Measurements from ENCODE around the gene MCL1.
A peak's percentile ranks its signal among the peaks of the same experiment; 100 is the strongest.

Gene MCL1

DNA sequence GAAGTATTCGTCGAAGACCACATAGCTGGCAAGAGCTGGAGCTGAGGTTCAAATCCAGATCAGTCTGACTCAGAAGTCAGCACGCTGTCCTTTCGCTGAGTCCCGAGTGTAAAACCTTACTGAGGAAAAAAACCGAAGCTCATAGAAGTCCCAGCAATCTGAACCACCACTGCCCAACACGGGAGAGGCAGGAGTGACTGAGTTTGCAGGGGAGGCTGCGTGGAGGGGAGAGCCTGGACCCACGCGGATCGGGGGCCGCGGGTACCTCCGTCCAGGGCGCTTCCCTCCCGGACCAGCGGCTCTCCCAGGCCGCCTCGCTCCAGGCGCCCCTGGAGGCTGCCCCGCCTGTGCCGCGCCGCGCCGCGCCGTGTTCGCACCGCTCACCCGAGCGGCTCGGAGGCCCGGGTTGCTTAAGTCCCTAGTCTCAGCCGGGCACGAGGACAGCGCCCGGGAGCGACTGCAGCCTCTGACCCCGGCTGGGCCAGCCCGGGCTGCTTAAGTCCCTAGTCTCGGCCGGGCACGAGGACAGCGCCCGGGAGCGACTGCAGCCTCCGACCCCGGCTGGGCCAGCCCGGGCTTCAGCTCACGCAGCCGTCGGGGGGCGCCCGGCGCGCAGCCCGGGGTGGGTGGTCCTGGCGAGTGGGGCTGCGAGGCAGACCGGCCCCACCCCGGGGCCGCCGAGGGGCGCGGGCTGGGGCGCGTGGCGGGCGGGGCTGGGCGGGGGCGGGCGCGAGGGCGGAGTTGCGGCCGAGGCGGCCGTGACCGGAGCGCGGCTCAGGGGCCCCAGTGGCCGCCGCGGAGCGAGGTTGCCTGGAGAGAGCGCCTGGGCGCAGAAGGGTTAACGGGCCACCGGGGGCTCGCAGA lies 30.5 kb downstream of the MCL1 start, which contains the start of gene ADAMTSL4:
ADAMTSL4 (plus strand) TSS at position 777 of the 864 bp plus-strand sequence. CDS start 2,881 bp downstream, outside the sequence.
- H3K27me3 Mint-ChIP-seq: peaks cover 27% of the 10 kb centered on the region
- H3K4me3 Mint-ChIP-seq: peak within 1 kb of the TSS; percentile 67
- H3K9me3 Mint-ChIP-seq: no peaks in the 10 kb centered on the region
- H3K36me3 Mint-ChIP-seq: no peaks in the 10 kb centered on the region
- H3K27ac Mint-ChIP-seq: no peak within 1 kb of the TSS
- peaks cover 39% of the 10 kb centered on the region for H3K4me1 Mint-ChIP-seq
- ATAC-seq: peak; percentile 77

GRCh38 chr1:150548324-150548631 lies 31.1 kb downstream of the MCL1 start:
- peak overlapping the region; percentile 67 for H3K4me3 Mint-ChIP-seq
- no peak for ATAC-seq
- peaks cover 27% of the 10 kb centered on the region for H3K27me3 Mint-ChIP-seq
- H3K4me1 Mint-ChIP-seq: peaks cover 39% of the 10 kb centered on the region
- no peaks in the 10 kb centered on the region for H3K36me3 Mint-ChIP-seq
- H3K9me3 Mint-ChIP-seq: no peaks in the 10 kb centered on the region
- H3K27ac Mint-ChIP-seq: no peak overlapping the region

DNA sequence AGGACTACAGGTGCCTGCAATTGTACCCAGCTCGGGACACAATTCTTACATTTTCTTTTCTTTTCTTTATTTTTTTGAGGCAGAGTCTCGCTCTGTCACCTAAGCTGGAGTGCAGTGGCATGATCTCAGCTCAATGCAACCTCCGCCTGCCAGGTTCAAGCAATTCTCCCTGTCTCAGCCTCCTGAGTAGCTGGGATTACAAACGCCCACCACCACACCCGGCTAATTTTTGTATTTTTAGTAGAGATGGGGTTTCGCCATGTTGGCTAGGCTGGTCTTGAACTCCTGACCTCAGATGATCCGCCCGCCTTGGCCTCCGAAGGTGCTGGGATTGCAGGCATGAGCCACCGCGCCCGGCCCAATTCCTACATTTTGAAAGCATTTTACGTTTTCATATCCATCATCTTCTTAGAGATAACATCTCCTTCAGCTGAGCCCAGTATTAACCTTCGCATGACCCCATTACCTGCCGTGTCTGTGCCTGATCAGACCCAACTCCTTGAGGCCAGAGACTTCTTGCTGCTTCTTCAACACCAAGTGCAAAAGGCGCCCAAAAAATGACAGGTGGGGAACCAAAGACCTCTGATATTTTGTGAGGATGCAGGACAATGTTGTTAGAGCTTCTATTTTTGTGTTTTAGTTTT lies 33.0 kb downstream of the MCL1 start:
- no peak for ATAC-seq
- Mint-ChIP-seq H3K36me3 (no peaks in the 10 kb centered on the region), H3K27ac (no peak overlapping the region), H3K4me1 (peaks cover 20% of the 10 kb centered on the region), H3K4me3 (no peak overlapping the region), H3K27me3 (peaks cover 27% of the 10 kb centered on the region), H3K9me3 (no peaks in the 10 kb centered on the region)

DNA sequence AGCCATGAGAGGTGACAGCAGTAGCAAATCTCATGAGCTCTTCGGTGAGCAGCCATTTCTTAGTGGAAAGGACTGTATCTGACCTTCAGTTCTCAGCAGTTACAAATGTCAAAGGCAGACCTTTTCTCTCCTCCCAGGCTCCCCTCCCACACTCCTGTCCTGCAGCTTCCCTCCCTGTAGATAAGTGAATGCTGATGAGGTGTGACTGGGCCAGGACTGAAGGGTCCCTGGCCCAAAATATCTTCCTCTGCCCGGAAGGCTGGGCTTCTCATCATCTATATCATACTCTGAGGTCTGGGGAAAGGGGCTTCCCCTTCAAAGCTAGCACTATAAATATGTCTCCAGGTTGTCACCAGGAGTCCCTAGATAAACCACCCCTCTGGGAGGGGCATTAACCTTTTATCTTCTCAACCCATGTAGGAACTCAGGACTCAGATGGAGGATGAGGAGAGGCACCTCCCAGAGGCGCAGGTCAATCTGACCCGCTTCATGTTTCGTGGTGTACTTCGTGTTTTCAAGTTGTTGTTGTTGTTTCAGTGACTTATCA lies 33.9 kb downstream of the MCL1 start:
- peak overlapping the region; percentile 31 for H3K27ac Mint-ChIP-seq
- no peak overlapping the region for H3K4me3 Mint-ChIP-seq
- peaks cover 12% of the 10 kb centered on the region for H3K4me1 Mint-ChIP-seq
- no peak for ATAC-seq
- H3K36me3 Mint-ChIP-seq: no peaks in the 10 kb centered on the region
- H3K9me3 Mint-ChIP-seq: no peaks in the 10 kb centered on the region
- H3K27me3 Mint-ChIP-seq: peaks cover 28% of the 10 kb centered on the region

DNA sequence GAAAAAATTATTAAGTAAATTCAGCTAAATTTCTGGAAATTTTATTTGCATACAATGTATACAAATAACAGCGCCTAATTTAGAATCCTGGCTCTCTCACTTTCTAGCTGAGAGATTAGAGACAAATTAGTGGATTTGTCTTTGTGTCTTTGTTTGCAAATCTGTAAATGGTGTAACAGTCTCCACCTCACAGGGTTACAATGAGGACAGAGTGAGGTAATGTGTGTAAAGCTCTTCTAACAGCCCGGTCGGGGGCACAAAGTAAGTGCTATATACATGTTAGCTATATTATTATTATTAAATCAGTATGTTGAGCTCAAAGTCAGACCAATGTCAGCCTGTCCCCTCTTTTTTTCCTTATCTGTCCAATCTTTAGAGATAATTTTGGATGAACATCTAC lies 35.2 kb downstream of the MCL1 start:
- Mint-ChIP-seq H3K36me3 (no peaks in the 10 kb centered on the region), H3K9me3 (no peaks in the 10 kb centered on the region), H3K27me3 (peaks cover 33% of the 10 kb centered on the region), H3K4me3 (no peak overlapping the region), H3K27ac (no peak overlapping the region), H3K4me1 (no peaks in the 10 kb centered on the region)
- ATAC-seq: no peak

DNA sequence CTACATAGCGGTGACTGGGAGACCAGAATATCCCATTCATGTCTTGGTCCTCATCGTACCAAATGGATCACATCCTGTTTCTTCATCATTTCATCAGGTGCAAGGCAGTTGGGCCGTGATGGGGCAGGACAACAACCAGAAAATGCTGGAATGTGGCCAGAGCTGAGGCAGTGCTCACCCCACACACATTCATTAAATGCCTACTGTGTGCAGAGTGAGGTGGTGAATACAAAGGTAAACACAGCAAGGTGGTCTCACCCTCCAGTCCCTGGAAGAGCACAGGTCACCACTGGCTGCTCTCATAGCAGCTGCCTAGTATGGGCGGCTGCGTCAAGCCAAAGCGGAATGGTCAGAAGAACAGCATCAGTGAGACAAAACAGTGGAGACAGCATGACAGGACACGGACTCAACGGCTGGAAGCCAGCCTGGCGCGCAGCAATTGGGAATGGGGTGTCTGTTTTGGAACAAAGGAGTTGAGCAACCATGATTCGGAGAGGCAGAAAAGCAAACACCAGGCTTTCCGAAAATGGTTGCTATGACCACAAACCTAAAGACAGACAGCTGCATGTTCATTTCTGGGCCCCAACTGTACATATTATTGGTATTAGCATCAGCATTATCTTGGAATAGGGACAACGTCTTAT lies 35.8 kb downstream of the MCL1 start:
- no peak overlapping the region for H3K4me3 Mint-ChIP-seq
- no peaks in the 10 kb centered on the region for H3K4me1 Mint-ChIP-seq
- peaks cover 39% of the 10 kb centered on the region for H3K27me3 Mint-ChIP-seq
- ATAC-seq: no peak
- no peak overlapping the region for H3K27ac Mint-ChIP-seq
- H3K9me3 Mint-ChIP-seq: no peaks in the 10 kb centered on the region
- no peaks in the 10 kb centered on the region for H3K36me3 Mint-ChIP-seq

- Mint-ChIP-seq H3K9me3 (no peaks in the 10 kb centered on the region), H3K27ac (no peak overlapping the region), H3K36me3 (no peaks in the 10 kb centered on the region), H3K4me1 (no peaks in the 10 kb centered on the region), H3K27me3 (peaks cover 31% of the 10 kb centered on the region), H3K4me3 (no peak overlapping the region)
- ATAC-seq: no peak
Measured at GRCh38 chr1:150537732-150538684, 41.4 kb downstream of the MCL1 start.

DNA sequence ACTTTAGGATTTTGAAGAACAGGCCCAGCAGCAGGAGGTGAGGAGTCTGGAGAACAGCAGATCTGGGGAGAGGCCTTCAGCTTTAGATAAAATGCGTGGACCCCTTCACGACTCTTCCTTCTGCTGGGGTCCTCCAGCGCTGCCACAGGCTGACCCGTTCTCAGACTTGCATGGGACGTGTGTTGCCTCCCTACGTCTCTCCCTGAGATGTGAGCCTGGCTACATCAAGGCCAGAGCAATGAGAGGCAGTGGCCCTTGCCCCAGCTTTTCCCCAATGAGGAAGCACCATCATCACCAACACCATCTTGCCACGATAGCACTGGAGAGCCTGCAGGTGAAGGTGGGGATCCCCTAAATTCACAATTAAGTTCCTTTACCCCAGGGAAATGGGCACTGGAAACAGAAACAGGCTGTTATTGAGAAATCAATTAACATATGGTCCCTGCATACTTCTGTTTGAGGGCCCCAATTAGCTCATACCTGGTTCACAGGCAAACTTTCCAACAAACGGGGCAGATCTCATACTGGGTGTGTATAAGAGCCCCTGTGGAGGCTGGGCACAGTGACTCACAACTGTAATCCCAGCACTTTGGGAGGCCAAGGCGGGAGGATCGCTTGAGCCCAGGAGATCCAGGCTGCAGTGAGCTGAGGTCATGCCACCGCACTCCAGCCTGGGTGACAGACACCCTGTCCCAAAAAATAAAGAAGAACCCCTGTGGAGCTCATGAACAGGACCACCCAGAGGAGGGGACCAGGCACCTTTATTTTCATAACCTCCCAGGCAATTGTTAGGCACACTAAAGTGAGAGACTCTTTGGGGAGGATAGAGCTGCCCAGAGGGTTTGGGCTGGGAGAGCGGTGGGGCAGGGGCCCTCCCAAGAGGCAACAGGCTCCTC lies 42.3 kb downstream of the MCL1 start:
- no peak overlapping the region for H3K27ac Mint-ChIP-seq
- H3K4me1 Mint-ChIP-seq: peaks cover 8% of the 10 kb centered on the region
- peaks cover 31% of the 10 kb centered on the region for H3K27me3 Mint-ChIP-seq
- H3K36me3 Mint-ChIP-seq: no peaks in the 10 kb centered on the region
- H3K9me3 Mint-ChIP-seq: no peaks in the 10 kb centered on the region
- no peak overlapping the region for H3K4me3 Mint-ChIP-seq
- no peak for ATAC-seq

- Mint-ChIP-seq H3K9me3 (no peaks in the 10 kb centered on the region), H3K4me3 (no peak overlapping the region), H3K27me3 (peaks cover 31% of the 10 kb centered on the region), H3K36me3 (no peaks in the 10 kb centered on the region), H3K4me1 (peaks cover 11% of the 10 kb centered on the region), H3K27ac (no peak overlapping the region)
- no peak for ATAC-seq
Measured at GRCh38 chr1:150535511-150536287, 43.7 kb downstream of the MCL1 start.

DNA sequence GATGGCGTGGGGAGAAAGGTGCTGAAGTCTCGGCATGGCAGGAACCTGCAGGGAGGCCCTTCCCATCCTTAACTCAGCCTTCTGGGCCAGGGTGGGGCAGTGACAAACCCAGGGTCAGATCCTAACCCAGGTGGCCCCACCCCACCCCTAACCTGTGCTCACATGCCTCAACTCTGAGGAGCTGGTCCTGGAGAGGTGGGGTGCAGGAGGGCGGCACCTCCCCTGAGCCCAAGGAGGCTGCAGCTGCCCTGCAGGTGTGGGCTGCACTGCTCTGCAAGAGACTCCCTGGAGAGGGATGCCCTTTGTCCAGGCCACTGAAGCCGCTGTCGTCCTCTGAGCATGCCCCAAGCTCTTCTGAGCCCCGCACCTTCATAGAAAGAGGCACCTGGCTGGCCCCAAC lies 45.4 kb downstream of the MCL1 start:
- peaks cover 16% of the 10 kb centered on the region for H3K27me3 Mint-ChIP-seq
- H3K36me3 Mint-ChIP-seq: no peaks in the 10 kb centered on the region
- H3K27ac Mint-ChIP-seq: no peak overlapping the region
- H3K4me1 Mint-ChIP-seq: peaks cover 14% of the 10 kb centered on the region
- no peaks in the 10 kb centered on the region for H3K9me3 Mint-ChIP-seq
- H3K4me3 Mint-ChIP-seq: no peak overlapping the region
- ATAC-seq: no peak

GRCh38 chr1:150532860-150533259 lies 46.5 kb downstream of the MCL1 start:
- Mint-ChIP-seq H3K4me1 (peaks cover 14% of the 10 kb centered on the region), H3K36me3 (no peaks in the 10 kb centered on the region), H3K27me3 (peaks cover 8% of the 10 kb centered on the region), H3K4me3 (no peak overlapping the region), H3K9me3 (no peaks in the 10 kb centered on the region), H3K27ac (no peak overlapping the region)
- no peak for ATAC-seq

- Mint-ChIP-seq H3K4me1 (peaks cover 14% of the 10 kb centered on the region), H3K4me3 (no peak overlapping the region), H3K36me3 (no peaks in the 10 kb centered on the region), H3K27me3 (no peaks in the 10 kb centered on the region), H3K27ac (no peak overlapping the region), H3K9me3 (no peaks in the 10 kb centered on the region)
- ATAC-seq: no peak
Measured at GRCh38 chr1:150530491-150531159, 48.8 kb downstream of the MCL1 start.

DNA sequence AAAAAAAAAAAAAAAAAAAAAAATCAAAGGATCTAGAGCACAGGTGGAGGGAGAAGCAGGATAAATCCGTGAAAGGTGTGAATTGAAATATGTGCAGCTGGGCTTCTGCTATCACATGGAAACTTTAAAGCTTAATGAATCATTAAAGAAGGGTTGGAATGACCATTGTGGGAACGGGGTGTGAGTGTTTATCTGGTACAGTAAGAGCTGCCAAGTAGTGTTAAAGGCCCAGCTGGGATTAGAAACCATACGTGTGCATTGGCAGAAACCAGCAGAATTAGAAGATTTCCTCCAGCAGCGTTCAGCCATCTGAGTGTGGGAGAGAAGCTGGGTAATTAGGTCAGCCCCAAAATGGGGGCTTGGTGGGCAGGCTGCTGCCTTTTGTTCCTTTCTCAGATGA lies 50.4 kb downstream of the MCL1 start:
- Mint-ChIP-seq H3K36me3 (no peaks in the 10 kb centered on the region), H3K9me3 (no peaks in the 10 kb centered on the region), H3K27me3 (no peaks in the 10 kb centered on the region), H3K27ac (no peak overlapping the region), H3K4me1 (peaks cover 14% of the 10 kb centered on the region), H3K4me3 (no peak overlapping the region)
- no peak for ATAC-seq
